Choroid plexus epithelial cell (primary cell): ENCODE measurements around the gene RASGEF1C.
A peak's percentile ranks its signal among the peaks of the same experiment; 100 is the strongest.
"Not testable (repeated sequence)": the region's sequence is repeated elsewhere in the genome, so short reads cannot be mapped to it uniquely, and the experiment has no call there.

Experiments
- DNase-seq: peaks from one replicate; pipeline ENCODE4 v3.0.0-alpha.2; 2010; ENCODE audit warnings: low read depth
- H3K4me3 ChIP-seq: 2 replicates; pipeline ENCODE4 v1.5.1; 2011; ENCODE audit warnings: low read depth, mild to moderate bottlenecking, control low read depth, low read length, moderate library complexity
- TF ChIP-seq, protein P1 (sequence below): conservative IDR thresholded peaks from 2 replicates; pipeline ENCODE4 v1.5.1; 2011; ENCODE audit warnings: low read depth, mild to moderate bottlenecking, control low read depth, inconsistent platforms, low read length, moderate library complexity

RASGEF1C gene

DNA sequence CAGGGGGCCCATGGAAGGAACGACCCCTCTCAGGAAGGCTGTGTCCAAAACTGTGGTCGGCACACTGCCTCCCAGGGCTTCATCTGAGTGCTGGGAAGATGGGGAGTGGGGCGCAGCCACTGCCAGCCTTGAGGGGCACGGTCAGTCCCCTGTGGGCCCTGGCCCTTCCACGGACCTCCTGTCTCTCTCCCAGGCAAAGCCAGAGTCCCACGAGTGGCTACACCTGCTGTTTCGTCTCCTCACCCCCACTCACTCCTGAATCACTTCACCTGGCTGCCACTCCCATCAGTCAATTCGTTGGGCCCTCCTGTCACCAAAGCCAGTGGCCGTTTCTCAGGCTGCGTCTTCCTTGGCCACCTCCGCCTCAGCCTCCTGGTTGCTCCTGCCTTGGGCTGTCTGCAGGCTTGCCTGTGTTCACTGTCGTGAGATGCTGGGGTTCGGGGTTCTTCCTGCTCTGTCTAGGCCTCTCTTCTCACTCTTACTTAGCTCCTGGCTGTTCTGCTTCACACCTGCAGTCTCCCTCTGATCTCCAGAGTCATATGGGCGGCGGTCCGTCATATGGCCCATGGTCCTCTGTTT lies 78.6 kb downstream of the RASGEF1C start:
- no peak overlapping the region for H3K4me3 ChIP-seq
- TF ChIP-seq, protein P1, sequence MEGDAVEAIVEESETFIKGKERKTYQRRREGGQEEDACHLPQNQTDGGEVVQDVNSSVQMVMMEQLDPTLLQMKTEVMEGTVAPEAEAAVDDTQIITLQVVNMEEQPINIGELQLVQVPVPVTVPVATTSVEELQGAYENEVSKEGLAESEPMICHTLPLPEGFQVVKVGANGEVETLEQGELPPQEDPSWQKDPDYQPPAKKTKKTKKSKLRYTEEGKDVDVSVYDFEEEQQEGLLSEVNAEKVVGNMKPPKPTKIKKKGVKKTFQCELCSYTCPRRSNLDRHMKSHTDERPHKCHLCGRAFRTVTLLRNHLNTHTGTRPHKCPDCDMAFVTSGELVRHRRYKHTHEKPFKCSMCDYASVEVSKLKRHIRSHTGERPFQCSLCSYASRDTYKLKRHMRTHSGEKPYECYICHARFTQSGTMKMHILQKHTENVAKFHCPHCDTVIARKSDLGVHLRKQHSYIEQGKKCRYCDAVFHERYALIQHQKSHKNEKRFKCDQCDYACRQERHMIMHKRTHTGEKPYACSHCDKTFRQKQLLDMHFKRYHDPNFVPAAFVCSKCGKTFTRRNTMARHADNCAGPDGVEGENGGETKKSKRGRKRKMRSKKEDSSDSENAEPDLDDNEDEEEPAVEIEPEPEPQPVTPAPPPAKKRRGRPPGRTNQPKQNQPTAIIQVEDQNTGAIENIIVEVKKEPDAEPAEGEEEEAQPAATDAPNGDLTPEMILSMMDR, result no peak
- no peak for DNase-seq

DNA sequence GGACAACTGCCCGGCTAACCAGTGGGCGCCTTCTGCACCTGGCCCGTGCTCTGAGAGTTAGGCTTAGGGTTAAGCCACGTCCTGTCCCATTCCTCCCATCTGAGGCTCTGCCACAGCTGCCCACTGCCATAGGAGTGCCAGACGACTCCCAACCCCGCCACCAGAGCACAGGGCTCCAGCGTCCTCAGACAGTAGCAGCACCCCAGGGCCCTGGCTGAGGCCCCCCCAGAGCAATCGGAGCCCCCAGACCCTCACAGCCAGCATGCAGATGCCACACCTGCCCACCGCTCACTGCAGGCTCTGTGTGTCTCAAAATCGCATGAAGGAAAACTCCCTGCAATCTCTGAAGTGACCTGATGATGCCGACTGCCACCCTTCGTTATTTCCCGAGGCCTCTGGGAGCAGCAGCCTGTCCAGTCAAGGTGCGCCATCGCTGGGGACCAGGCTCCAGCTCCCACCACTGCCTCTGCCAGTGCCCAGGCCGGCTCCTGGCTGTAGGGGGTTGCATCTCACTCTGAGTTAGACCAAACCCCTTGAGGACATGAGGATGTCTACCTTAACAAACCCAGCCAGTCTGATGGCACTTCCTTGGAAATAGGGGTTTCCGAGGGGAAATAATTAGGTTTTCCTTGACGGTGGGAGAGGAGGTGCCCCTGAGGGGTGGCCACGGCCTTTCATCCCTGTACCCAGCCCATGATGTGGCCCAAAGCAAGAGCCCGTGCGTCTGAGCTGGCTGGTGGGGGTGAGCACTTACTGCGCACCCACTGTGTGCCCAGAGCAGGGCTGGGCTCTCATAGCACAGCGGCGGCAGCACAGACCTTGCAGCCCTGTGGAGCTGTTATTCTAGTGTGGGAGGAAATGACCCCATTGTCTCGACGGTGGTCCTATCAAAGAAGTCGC lies 79.5 kb downstream of the RASGEF1C start:
- TF ChIP-seq, protein P1, result no peak
- DNase-seq, result no peak
- H3K4me3 ChIP-seq, result no peak overlapping the region

DNA sequence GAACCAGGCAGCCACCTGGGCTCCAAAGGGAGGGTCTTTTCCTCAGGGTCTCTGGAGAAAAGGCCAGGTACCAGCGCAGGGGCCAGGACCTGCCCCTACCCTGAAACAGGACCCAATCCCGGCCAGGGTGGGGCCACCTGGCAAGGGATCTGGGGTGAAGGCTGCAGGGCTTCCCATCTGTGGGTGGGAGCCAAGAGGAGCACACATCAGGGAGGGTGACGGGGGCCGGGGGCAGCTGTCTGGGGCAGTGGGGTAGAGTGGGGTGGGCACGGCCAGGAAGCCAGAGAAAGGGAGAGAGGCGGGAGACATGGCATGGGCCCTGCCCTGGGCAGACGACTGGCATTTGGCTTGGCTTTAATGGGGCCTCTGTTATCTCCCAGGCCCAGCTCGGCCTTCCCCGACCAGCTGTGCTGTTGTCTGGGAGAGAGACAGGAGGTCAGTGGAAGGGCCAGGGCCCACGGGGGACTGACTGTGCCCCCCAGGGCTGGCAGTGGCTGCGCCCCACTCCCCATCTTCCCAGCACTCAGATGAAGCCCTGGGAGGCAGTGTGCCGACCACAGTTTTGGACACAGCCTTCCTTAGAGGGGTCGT lies 80.2 kb downstream of the RASGEF1C start:
- TF ChIP-seq, protein P1, result no peak
- no peak overlapping the region for H3K4me3 ChIP-seq
- no peak for DNase-seq

DNA sequence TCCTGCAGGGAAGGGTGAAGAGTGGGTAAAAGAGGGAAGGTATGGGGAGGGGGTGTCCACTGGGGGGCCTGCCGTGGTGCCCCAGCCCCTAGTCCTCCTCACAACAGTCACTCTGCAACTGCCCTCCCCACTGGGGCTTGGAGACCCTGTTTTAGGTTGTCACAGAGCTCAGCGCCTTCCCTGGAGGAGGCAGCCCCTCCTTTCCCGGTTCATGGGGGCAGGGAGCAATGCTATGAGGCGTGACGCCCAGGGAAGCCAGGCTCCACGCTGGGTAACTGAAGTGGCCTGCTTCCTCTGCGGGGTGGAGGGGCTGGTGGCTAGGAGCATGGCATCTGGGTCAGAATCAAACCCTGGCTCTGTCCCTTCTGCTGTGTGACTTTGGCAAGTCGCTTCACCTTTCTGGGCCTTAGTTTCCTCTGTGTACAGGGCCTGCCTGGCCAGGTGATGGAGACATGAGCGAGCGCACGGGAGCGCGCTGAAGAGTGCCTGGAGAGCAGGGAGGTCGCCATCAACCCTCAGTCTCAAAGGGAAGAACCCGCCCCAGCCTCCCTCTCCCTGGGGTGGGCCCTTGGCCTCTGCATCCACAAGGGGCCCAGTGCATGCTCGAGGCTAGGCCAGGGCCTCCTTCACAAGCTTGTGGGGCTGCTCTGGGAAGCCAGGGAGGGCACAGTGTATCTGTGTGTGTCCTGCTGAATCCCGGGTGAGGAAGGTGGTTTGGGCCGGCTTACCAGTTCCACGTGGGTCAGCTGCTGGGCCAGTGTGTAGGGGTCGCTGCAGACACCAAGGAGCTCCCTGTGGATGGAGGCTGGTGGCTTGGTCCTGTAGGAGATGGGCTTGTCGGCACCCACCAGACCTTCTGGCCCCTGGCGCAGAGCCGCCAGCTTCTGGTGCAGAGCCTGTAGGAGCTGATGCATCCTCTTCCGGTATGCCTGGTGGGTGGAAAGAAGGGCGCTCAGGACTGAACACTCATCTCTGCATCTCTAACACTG lies 81.0 kb downstream of the RASGEF1C start:
- H3K4me3 ChIP-seq, result no peak overlapping the region
- TF ChIP-seq, protein P1, result no peak
- no peak for DNase-seq

DNA sequence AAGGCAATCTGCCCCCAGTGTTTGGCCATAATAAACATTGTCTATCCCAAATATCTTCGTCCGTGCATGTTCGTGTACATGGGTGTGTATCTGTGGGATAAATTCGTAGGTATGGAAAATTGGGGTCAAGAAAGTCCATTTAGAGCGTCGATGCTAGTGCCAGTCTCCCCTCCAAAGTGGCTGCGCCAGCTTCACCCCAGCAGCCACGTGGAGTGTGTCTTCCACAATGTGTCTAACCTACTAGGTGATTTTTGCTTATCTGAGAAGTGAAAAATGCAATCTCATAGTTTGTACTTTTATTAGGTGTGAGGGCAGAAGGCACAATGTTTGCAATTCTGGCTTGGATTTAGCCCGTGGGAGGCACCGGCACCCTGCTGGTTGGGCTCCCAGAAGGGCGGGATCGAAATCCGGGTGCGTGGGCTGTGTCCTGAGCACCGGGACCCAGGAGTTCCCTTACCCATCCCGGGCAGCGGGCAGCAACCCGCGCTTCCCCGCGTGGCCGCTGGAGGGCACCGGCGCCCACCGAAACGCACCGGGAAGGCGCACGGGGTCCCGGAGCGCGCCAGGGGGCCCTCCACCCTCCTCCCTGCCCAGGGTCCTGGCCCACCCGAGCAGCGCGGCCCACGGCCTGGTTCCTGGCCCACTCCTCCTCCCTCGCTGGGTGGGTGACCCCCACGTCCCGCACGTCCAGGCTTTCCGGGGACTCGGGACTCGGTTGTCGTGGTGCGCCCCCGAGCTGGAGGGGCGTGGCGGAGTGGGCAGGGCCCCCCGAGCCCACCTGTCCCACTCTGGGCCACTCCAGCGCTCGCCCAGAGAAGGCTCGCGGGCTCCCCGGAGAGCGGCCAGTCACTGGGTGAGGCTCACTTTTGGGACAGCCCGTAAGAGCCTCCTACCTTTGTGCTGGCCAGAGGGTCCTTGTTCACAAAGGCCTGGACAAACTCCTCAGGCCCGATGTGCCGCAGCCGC lies 82.0 kb downstream of the RASGEF1C start:
- TF ChIP-seq, protein P1, result peak; percentile 70
- no peak overlapping the region for H3K4me3 ChIP-seq
- peak; percentile 16 for DNase-seq

DNA sequence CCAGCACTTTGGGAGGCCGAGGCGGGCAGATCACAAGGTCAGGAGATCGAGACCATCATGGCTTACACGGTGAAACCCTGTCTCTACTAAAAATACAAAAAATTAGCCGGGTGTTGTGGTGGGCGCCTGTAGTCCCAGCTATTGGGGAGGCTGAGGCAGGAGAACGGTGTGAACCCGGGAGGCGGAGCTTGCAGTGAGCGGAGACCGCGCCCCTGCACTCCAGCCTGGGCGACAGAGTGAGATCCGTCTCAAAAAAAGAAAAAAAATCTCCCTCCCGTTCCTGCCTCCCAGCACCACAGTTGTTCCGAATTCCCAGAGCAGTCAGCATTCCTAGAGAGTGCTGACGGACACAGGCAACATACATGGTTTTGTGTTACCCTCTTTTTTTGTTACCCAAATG lies 82.9 kb downstream of the RASGEF1C start:
- not testable (repeated sequence) for H3K4me3 ChIP-seq, DNase-seq

DNA sequence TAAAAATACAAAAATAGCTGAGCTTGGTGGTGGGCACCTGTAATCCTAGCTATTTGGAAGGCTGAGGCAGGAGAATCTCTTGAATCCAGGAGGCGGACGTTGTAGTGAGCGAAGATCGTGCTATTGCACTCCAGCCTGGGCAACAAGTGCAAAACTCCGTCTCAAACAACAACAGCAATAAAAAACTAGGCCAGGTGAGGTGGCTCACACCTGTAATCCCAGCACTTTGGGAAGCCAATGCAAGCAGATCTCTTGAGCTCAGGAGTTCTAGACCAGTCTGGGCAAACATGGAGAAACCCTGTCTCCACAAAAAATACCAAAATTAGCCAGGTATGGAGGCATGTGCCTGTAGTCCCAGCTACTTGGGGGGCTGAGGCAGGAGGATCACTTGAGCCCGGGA lies 84.3 kb downstream of the RASGEF1C start:
- H3K4me3 ChIP-seq, DNase-seq: not testable (repeated sequence)
